Fibroblast of skin of abdomen (primary cell): ENCODE measurements around the gene ADARB2.

Experiments
- DNase-seq: peaks from one replicate; pipeline ENCODE4 v3.0.0-alpha.2; 2013

ADARB2 gene

DNA sequence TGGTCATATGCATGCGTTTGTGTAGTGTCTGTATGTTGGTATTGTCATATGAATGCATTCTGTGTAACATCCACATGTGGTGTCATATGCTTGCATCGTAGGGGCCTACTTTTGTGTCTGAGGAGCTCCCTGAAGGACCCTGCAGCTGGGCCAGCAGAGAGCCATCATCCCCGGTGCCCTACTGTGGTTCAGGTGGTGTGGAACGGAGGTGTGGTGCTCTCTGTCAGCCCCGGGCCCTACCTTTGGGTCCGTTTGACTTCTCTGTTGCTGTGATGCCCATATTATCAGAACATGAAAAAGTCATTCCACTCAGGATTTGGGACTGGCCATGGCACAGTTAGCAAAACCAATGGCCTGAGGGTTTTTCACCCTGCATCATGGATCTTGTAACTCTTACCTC is 217.9 kb downstream of the ADARB2 start:
- DNase-seq = no peak

DNA sequence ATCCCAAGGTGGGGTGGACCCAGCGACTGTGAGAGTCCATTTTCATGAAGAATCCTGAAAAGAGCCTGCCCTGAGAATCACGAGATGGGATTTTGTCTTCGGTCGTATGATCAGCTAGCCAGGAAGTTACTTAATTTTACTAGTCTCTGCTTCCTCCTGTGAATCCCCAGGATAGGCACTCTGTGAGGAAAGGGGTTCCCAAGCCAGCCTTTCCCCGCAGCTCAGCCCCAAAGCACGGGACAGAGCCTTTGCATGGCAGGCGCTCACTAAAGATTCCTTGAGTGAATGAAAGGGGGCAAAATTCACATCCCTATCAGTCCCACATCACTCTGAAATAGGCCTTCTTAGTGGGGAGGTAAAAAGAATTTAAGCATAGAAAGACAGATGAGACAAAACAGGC is 219.6 kb downstream of the ADARB2 start:
- no peak for DNase-seq

DNA sequence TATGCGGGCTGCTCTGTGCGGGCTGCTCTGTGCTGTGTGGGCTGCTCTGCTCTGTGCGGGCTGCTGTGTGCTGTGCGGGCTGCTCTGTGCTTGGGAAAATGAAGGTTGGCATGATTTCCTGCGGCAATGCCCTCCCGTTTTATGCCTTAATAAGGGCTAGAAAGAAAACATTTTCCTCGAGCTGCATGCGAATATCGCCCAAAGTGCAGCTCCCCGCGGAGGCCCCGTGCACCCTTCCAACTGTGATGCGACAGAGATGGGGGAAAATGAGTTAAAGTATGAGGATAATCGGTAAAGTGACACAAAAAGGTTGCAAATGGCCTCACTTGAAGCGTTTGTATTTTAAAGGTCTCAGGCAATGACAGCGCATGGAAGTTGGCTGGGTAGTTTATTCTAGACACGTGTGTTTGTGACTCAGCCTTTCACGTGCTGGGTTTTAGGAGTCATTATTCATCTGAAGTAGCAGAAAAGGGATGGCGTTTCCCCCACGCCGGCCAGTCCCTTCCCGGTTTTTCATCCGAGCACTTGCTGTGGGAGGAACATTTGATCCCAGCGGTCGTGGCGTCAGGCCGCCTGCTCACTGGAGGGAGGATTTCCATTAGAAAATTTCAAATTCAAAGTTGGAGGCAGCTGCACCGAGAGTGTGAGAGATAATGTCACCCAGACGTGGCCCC is 220.7 kb downstream of the ADARB2 start:
- no peak for DNase-seq

DNA sequence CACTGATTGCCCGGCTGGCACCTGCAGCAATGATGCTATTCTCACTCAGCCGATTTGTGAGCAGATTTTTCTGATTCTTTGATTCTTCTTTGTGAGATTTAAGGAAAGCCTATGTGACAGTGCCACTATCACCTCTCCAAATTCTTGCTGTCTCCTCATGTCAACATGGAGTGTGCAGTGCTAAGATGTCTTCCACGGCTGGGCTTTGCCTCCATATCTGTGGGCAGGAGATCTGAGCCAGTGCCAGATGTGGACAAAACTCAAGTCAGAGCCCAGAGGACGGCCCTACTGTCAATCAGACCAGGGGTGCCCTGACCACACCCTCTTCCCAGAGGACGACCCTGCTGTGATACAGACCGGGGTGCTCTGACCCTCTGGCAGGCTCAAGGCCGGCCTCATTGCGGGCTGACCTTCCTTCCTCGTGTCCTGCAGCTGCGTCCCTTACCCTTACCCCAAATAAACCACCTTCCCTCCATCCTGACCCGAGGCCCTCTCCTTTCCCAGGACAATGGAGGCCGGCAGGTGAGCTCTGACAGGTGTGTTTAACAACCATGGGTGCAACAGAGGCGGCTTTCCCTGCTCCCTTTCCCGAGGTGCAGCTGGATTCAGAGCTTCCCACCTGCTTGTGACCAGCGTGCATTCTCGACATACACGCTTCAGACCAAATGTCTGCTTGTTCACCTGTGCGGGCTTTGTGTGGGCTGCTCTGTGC is 221.4 kb downstream of the ADARB2 start:
- DNase-seq = no peak

DNA sequence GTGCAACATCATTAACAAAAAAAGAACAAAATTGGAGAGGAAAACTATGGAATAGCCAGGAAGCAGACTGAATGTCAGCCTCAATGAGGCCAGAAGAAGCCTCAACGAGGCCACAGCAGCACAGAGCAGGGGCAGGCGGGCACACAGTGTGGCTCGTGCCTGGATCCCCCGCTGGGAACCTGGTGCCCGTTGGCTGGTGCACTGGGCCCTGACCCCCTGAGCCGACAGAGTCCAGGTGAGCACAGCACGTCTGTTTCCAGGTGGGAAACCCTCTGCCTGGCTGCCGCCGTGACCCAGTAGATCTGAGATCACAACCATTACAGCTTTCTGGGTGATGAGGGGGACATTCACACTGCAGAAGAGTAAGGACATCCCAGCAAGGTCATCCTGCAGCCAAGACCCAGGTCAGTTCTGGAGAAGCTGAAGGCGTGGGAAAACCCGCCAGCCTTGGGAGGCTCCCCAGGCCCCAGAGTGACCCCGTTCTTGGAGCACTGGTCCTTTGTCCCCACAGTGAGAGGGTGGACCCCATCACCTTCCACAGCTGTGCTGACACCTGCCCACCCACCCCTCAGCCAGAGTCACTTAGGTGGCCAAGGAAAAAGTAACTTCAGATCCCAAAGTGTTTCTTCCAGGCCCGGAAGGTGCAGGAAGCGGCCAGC is 222.1 kb downstream of the ADARB2 start:
- DNase-seq = no peak

DNA sequence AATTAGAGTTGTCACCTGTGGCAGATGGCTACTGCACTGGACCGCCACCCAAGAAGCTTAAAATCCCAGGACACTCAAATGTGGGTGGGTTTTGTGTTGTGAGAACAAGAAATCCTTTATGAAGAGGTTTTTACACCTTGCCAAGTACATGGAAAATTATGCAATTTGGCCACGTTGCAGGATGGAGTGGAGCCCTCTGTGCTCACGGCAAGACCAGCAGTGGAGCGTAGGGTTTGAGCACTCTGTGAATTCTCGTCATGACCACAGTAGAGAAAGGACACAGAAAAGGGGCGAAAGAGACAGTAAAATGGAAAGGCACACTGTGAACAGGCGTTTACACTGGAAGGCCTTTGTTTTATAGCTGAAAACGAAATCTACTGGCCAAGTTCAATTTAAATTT is 222.6 kb downstream of the ADARB2 start:
- DNase-seq = no peak

DNA sequence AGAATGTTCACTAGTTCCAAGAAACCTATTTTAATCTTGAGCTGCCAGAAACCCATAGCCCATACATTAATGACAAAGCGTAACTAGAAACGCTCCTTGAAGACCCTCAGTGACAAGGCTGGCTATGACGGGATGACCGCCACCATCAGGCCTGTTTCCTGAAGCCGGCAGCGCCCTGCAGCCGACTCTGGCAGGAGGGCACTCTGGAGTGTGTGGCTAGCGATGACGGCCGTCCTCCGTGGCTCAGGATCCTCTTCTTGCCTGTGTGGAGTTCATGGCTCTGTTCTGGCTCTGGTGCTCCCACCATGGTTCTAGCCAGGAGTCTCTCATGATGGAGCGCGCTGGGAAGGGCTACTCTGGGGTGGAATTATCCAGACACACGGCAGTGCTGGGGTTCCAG is 224.1 kb downstream of the ADARB2 start:
- DNase-seq = no peak

DNA sequence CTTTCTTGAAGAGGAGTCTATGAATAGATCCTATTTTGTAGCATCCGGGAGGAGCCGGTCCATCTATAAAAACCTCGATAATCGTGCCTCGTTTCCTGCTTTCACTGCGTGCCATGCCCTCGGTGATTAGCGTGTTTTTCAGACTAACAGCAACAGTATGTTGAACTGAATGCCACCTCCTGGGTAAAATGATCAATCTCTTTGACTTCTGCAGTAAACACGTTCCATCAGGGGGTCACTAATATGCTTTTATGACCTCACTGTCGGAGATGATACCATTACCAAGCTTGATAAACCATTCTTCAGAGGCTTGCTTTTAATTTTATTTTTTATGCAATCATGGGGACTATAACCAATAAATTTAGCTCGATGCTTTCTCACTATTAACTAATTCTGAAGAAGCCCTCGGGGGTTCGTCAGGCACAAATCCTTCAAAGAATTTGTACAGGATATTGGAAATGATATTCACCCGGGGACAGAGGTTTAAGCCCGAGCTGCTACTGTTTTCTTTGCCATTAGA is 228.3 kb downstream of the ADARB2 start:
- no peak for DNase-seq

DNA sequence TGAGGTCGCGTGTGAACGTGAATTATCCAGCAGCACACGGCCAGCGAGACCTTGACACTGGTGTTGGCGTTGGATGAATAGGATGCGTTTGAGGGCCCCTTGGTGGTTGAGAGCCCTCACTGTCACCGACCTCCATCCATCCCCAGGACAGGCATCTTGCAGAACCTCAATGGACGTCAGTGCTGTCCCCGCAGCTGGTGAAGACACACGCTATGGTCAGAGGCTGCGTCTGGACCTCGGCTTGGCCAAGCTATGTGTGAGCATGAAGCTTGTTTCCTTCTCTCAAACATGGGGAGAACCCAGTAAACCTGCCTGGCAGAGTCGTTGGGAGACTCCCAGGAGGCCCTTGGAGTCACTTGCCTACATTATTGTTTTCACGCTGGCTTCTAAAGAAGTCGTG is 229.2 kb downstream of the ADARB2 start:
- no peak for DNase-seq

DNA sequence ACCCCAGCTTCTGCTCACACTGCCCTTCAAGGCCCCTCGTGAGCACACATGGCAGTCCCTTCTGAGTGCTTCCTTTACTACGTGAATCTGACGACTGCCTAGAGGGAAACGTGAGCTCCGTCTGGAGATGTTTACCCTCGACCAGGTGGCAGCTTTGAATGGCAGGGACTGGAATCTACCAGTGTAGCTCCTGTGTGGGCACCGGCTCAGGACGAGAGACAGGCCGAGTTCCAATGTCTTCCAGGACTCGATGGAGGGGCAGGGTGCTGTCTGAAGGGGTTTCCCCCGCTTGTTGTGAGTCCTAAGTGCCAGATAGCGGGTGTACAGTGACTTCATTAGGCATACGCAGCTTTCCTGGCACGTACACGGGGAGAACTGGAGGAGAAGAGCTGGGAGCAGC is 229.9 kb downstream of the ADARB2 start:
- DNase-seq = no peak

DNA sequence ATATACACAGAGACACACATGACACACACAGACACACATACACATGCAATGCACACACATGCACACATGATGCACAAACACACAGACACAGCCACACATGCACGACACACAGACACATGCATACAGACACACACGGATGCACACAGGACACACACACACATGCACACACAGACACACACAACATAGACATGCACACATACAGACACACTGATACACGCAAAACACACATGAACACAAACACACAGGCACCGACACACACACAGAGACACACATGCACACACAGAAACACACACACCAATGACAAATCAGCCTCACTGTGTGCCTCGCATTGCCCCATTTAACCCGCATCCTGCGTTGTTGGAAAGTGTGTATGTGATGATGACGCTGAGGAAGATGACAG is 232.4 kb downstream of the ADARB2 start:
- no peak for DNase-seq

DNA sequence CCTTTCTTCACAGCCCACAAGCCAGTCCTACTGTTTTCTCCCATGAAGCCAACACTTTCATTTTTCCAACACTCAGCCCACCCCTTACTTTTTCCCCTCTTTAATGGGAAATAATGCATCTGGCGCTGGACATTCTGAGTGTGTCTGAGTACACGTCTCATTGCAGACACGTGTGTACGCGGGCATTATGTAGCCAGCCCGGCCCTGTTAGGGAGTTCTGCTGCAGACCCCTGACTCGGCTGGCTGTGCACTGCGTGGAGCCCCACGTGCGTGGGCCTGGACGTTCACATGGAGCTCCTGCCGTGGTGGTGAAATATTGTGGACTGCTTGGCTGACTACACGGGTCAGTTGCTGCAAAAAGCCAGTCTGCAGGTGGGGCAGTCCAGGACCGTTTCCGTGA is 233.0 kb downstream of the ADARB2 start:
- no peak for DNase-seq

DNA sequence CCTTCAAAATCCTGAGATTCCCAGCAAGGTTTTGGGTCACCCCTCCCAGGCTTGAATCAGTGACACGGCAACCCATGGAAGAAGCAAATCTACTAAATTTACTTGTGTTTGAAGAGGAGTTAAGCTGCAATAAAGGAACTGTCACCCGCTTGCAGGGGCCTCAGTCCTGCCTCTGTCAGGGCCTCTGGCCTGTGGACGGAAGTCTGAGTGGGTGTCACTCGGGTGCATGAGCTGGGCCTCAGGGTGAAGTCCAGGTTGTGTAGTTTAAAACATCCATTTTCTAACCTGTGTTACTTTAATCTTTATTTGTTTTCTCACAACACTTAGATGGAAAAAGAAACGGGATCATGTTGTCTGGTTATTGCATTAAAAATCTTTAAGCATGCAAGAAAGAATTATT is 234.9 kb downstream of the ADARB2 start:
- no peak for DNase-seq

DNA sequence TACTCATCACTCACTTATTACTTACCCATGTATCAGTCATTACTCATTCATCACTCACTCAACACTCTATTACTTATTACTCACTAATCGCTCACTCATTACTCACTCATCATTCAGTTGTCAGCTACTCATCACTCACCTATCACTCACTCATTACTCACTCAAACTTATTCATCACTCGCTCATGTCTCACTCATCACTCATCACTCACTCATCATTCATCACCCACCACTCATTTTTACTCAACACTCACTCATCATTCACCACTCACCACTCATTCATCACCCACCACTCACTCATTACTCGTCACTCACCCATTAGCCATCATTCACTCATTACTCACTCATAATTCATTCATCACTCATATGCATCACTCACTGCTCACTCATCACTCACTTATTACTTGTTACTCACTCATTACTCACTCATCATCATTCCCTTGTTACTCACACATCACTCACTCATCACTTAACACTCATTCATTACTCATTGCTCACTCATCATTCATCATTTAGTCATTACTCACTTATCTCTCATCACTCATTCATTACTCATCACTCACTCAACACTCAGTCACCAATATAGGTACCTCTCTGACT is 237.9 kb downstream of the ADARB2 start:
- no peak for DNase-seq

DNA sequence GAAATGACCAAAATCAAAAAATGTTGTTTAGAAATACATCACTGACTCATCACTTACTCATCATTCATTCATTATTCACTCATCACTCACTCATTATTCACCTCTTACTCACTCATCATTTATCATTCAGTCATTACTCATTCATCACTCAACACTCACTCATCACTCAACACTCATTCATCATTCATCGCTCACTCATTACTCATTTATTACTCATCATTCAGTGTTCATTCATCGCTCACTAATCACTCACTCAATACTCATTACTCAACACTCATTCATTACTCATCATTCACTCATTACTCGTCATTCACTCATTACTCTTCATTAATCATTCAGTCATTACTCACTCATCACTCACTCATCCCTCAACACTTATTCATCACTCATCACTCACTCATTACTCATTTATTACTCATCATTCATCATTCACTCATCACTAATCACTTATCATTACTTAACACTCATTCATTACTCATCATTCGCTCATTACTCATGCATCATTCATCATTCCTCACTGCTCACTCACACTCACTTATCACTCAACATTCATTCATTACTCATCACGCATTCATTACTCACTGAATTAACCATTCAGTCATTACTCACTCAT is 238.5 kb downstream of the ADARB2 start:
- no peak for DNase-seq

DNA sequence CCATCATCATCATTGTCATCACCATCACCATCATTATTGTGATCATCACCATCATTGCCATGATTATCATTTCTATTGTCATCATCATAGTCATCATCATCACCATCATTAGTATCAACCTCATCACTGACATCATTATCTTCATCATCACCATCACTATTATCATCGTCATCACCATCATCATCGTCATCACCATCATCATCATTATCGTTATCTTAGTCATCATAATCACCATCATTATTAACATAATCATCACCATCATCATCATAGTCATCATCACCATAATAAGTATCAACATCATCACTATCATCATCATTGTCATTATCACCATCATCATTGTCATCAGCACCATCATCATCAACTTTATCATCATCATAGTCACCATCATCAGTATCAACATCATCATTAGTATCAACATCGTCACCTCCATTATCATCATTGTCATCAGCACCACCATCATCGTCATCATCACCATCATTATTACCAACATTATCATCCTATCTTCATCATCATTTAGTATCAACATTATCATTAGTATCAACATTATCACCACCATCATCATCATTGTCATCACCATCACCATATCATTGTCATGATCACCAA is 241.3 kb downstream of the ADARB2 start:
- DNase-seq = no peak

DNA sequence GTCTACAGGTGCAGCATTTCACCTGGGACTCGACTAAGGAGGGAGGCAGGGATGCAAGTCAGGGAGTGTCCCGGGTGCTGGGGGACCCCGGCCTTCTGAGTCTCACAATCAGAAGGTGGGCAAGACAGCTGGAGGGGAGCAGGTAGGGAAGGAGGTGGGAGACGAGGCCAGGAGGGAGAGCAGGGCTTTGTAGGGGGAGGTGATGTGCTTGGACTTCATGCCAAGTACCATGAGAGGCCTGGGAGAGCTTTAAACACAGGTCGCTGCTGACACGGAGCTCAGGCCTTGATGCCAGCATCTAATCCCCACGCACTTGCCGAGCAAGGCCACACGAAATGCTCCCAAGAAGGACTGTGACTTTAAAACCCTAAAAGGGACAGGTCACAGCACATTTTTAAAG is 244.7 kb downstream of the ADARB2 start:
- DNase-seq = no peak

DNA sequence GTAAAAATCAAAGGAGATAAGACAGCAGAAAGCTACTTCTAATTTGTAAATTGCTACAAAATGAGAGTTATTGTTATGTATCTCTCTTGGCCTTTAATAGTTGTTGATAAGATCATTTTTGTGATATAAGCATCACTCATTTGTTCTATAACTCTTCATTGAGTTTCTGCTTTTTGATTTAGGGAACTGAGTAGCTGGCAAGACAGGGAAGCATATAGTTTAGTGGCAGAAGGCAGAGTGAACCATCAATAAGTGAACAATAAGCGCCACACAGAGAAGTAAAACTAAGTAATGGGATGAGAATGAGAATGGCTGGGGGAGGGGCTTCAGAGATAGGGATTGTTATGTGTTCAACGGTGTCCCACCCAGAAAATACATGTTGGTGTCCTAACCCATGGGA is 245.4 kb downstream of the ADARB2 start:
- no peak for DNase-seq

DNA sequence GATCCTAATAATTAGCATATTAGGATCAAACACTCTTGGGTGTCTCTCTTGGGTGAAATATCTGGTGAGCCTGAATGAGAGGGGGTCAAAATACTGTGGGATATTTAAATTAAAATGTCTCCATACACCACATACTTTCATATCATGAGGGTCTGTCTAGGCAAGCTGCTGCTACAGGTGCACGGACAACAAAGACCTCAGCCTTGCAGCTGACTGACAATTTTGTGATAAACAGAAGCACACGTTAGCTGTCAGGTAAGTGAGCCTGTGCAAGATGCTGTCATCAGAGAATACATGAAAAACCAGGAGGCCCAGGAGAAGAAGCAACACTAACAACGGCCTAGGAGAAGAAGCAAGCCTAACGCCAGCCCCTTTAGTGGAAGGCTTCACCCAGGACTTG is 247.5 kb downstream of the ADARB2 start:
- no peak for DNase-seq

DNA sequence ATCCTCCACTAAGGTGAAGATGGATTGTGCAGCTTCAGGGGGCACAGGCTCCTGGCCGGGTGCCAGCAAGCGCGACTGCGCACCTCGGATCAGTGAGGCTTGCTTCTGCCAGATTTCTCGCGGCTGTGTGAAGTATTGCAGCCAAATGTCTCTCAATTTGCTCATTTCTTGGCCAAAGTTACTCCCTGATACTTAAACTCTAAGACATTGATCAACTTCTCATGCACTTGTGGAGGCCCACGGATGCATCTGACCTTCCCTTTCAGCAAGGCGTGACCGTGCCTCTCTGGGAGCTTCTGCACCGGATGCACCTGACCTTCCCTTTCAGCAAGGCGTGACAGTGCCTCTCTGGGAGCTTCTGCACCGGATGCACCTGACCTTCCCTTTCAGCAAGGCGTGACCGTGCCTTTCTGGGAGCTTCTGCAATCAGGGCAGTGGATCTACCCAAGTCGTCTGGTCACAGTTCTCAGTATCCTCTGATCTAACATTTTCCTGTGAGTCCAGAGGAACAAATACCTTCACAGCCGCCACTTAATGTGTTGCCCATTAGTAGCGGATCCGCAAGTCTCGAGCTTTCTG is 248.3 kb downstream of the ADARB2 start:
- no peak for DNase-seq

DNA sequence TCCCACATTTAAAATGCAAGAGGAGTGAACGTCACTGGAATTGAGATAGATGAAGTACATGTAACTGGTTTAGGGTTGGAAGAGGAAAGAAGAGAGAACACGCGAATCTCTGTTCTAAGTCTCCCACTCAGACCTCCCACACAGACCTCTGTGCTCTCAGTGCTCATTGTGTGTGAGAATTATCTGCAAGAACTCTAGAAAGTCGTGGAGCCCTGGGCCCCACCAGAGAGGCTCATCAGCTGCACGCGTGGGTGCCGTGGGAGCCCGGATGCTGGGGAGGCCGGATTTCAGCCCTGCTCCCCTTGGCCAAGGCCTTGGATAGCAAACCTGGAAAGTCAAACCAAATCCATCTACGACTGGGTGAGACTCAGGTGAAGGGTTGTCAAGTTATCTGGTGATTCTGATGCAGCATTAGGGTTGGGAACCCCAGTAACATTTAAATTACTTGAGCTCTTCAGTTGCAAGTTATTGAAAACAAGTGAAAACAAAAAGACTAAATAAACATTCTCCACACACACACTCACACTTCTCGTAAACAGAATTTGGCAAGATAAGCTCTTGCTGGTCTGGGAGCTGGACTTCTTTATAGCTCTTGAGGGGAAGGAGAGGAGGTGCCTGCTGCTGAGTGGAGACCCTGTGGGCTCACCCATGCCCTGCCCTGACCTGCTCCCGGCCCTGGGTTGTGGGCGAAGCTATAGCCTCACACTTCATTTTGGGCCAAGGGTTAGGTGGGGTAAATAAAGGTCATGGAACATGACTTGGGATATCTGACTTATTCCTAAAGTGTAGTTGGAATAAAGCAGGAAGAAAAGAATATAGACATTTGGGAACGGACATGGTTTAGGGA is 250.3 kb downstream of the ADARB2 start:
- no peak for DNase-seq
